ENCODE measurements around the gene MORN1. TPM values are rescaled to one million over a fixed set of nuclear protein-coding genes. Genes with fewer than 3 reads are reported as not detected.
"Not testable (repeated sequence)": the region's sequence is repeated elsewhere in the genome, so short reads cannot be mapped to it uniquely, and the experiment has no call there.

MORN1 gene
- total RNA-seq, 1 donor from 2014 or later: 11.8 TPM

GRCh38 chr1:2297246-2298011 lies 93.9 kb downstream of the MORN1 start:
- Histone ChIP-seq H3K4me1 (peaks cover 77% of the 10 kb centered on the region), H3K36me3 (no peaks in the 10 kb centered on the region), H3K9me3 (no peaks in the 10 kb centered on the region), H3K27ac (no peak overlapping the region), H3K4me3 (no peak overlapping the region), H3K27me3 (no peaks in the 10 kb centered on the region)
- intact Hi-C loops (cut with DNase I): no loop called here
- TF ChIP-seq CTCF (IDR thresholded peaks at IDR 0.05) (no peak), POLR2A (IDR thresholded peaks at IDR 0.05) (no peak), POLR2AphosphoS5 (IDR thresholded peaks at IDR 0.05; ENCODE audit: insufficient read depth in 1 of 2, low read depth in 1 of 2) (no peak)
- no peak for DNase-seq (ENCODE audit: extremely low spot score in 2 of 2)

- H3K4me3 ChIP-seq: no peak overlapping the region
- no peak overlapping the region for H3K27ac ChIP-seq
- no peak for DNase-seq (ENCODE audit: extremely low spot score in 2 of 2)
- no peaks in the 10 kb centered on the region for H3K9me3 ChIP-seq
- H3K4me1 ChIP-seq: peaks cover 79% of the 10 kb centered on the region
- no peaks in the 10 kb centered on the region for H3K36me3 ChIP-seq
- no peak for TF ChIP-seq POLR2A (IDR thresholded peaks at IDR 0.05)
- TF ChIP-seq CTCF (IDR thresholded peaks at IDR 0.05): no peak
- no peaks in the 10 kb centered on the region for H3K27me3 ChIP-seq
- intact Hi-C loops (cut with DNase I): no loop called here
These were observed 94.7 kb downstream of the MORN1 start for GRCh38 chr1:2296614-2297013.

GRCh38 chr1:2296211-2296610 lies 95.1 kb downstream of the MORN1 start:
- H3K36me3 ChIP-seq; H3K27ac ChIP-seq; H3K27me3 ChIP-seq; intact Hi-C loops (cut with DNase I); H3K9me3 ChIP-seq; H3K4me3 ChIP-seq; DNase-seq (ENCODE audit: extremely low spot score in 2 of 2): not testable (repeated sequence)
- H3K4me1 ChIP-seq: peaks cover 79% of the 10 kb centered on the region

GRCh38 chr1:2295526-2295925 lies 95.8 kb downstream of the MORN1 start:
- TF ChIP-seq CTCF (IDR thresholded peaks at IDR 0.05) (no peak), POLR2AphosphoS5 (IDR thresholded peaks at IDR 0.05; ENCODE audit: insufficient read depth in 1 of 2, low read depth in 1 of 2) (no peak), POLR2A (IDR thresholded peaks at IDR 0.05) (no peak)
- H3K9me3 ChIP-seq: no peaks in the 10 kb centered on the region
- H3K4me1 ChIP-seq: peaks cover 79% of the 10 kb centered on the region
- no peak overlapping the region for H3K4me3 ChIP-seq
- DNase-seq (ENCODE audit: extremely low spot score in 2 of 2): no peak
- no peaks in the 10 kb centered on the region for H3K36me3 ChIP-seq
- intact Hi-C loops (cut with DNase I): no loop called here
- H3K27ac ChIP-seq: no peak overlapping the region
- H3K27me3 ChIP-seq: no peaks in the 10 kb centered on the region

- TF ChIP-seq POLR2A (IDR thresholded peaks at IDR 0.05) (no peak), POLR2AphosphoS5 (IDR thresholded peaks at IDR 0.05; ENCODE audit: insufficient read depth in 1 of 2, low read depth in 1 of 2) (no peak), CTCF (IDR thresholded peaks at IDR 0.05) (no peak)
- H3K36me3 ChIP-seq: no peaks in the 10 kb centered on the region
- no peak for DNase-seq (ENCODE audit: extremely low spot score in 2 of 2)
- intact Hi-C loops (cut with DNase I): no loop called here
- peaks cover 79% of the 10 kb centered on the region for H3K4me1 ChIP-seq
- H3K27me3 ChIP-seq: no peaks in the 10 kb centered on the region
- H3K4me3 ChIP-seq: no peak overlapping the region
- peak overlapping the region; percentile 35 for H3K27ac ChIP-seq
- no peaks in the 10 kb centered on the region for H3K9me3 ChIP-seq
These were observed 96.7 kb downstream of the MORN1 start for GRCh38 chr1:2294725-2295078.
